OCI-LY3 (cell line): ENCODE measurements around the gene PITRM1.

Source experiments
- H2AFZ ChIP-seq: fragments of 200-600, 300-600 bp; shearing (Covaris generic); 2 replicates; pipeline ENCODE4 v1.6.0; 2014; ENCODE audit warnings: antibody characterized with exemption, low read depth, low read length
- H3K27ac ChIP-seq: fragments of 200-600, 300-600 bp; sonication (generic); 2 replicates; pipeline ENCODE4 v1.5.1; 2014; ENCODE audit warnings: mild to moderate bottlenecking, low read length, moderate library complexity, mixed read lengths
- H3K27me3 ChIP-seq: fragments of 200-600, 300-600 bp; sonication (generic); 2 replicates; pipeline ENCODE4 v1.6.1; 2014; ENCODE audit warnings: low read depth, low read length, mixed read lengths
- H3K36me3 ChIP-seq: fragments of 200-600, 300-600 bp; sonication (generic); replicated peaks from 2 replicates; pipeline ENCODE3; 2014; ENCODE audit warnings: low read depth, low read length, mixed read lengths
- H3K4me1 ChIP-seq: fragments of 300-600, 200-600 bp; sonication (generic); 2 replicates; pipeline ENCODE4 v1.6.1; 2014; ENCODE audit warnings: low read length, mixed read lengths
- H3K4me2 ChIP-seq: fragments of 200-600, 300-600 bp; sonication (generic); 2 replicates; pipeline ENCODE4 v1.6.1; 2014; ENCODE audit warnings: low read length, mixed read lengths
- H3K4me3 ChIP-seq: fragments of 300-600, 200-600 bp; sonication (generic); 2 replicates; pipeline ENCODE4 v1.5.1; 2014; ENCODE audit warnings: antibody characterized with exemption, mild to moderate bottlenecking, low read length, moderate library complexity
- H3K79me2 ChIP-seq: fragments of 300-600, 200-600 bp; shearing (Covaris generic); 2 replicates; pipeline ENCODE4 v1.6.1; 2014; ENCODE audit warnings: mild to moderate bottlenecking, low read length, mixed read lengths
- H3K9ac ChIP-seq: fragments of 300-600, 200-600 bp; shearing (Covaris generic); 2 replicates; pipeline ENCODE4 v1.6.0; 2014; ENCODE audit warnings: mild to moderate bottlenecking, low read length, moderate library complexity
- H3K9me3 ChIP-seq: fragments of 200-600, 300-600 bp; shearing (Covaris generic); 2 replicates; pipeline ENCODE4 v1.6.1; 2014; ENCODE audit warnings: low read length, mixed read lengths; ENCODE audit not compliant: insufficient read depth
- H4K20me1 ChIP-seq: fragments of 200-600, 300-600 bp; sonication (generic); 2 replicates; pipeline ENCODE4 v1.6.1; 2016; ENCODE audit warnings: low read length, mixed read lengths; ENCODE audit not compliant: insufficient read depth
- CTCF ChIP-seq: fragments of 200-600, 300-600 bp; sonication (generic); IDR thresholded peaks from 2 replicates; pipeline ENCODE4 v1.5.1; 2014; ENCODE audit warnings: antibody characterized with exemption, low read length, low read depth
- EZH2phosphoT487 ChIP-seq: fragments of 200-600 bp; shearing (Covaris generic); IDR thresholded peaks from 2 replicates; pipeline ENCODE4 v1.6.1; 2018; ENCODE audit warnings: antibody characterized with exemption, mixed run types, low read depth

The PITRM1 gene

GRCh38 chr10:3123571-3124411 is 48.8 kb downstream of the PITRM1 start:
- Histone ChIP-seq H3K4me2 (no peak overlapping the region), H3K4me1 (no peaks in the 10 kb centered on the region), H3K27me3 (no peaks in the 10 kb centered on the region), H2AFZ (no peak overlapping the region), H3K4me3 (no peak overlapping the region), H4K20me1 (no peaks in the 10 kb centered on the region; the same call in 1 of the 2 replicates), H3K9ac (no peak overlapping the region), H3K27ac (no peak overlapping the region), H3K36me3 (peaks cover 11% of the 10 kb centered on the region), H3K9me3 (no peaks in the 10 kb centered on the region), H3K79me2 (no peaks in the 10 kb centered on the region)
- TF ChIP-seq EZH2phosphoT487 (no peak), CTCF (no peak)

GRCh38 chr10:3122486-3123205 is 49.9 kb downstream of the PITRM1 start:
- no peak overlapping the region for H3K4me3 ChIP-seq
- no peaks in the 10 kb centered on the region for H3K27me3 ChIP-seq
- H3K9ac ChIP-seq = no peak overlapping the region
- peaks cover 17% of the 10 kb centered on the region for H3K36me3 ChIP-seq
- no peaks in the 10 kb centered on the region for H3K79me2 ChIP-seq
- TF ChIP-seq EZH2phosphoT487 = no peak
- TF ChIP-seq CTCF = no peak
- H3K4me1 ChIP-seq = no peaks in the 10 kb centered on the region
- no peak overlapping the region for H3K27ac ChIP-seq
- no peak overlapping the region for H3K4me2 ChIP-seq
- H4K20me1 ChIP-seq = no peaks in the 10 kb centered on the region; the same call in 1 of the 2 replicates
- no peak overlapping the region for H2AFZ ChIP-seq
- H3K9me3 ChIP-seq = no peaks in the 10 kb centered on the region

- no peaks in the 10 kb centered on the region for H3K79me2 ChIP-seq
- TF ChIP-seq EZH2phosphoT487 (no peak), CTCF (no peak)
- no peaks in the 10 kb centered on the region for H3K9me3 ChIP-seq
- H3K4me1 ChIP-seq = no peaks in the 10 kb centered on the region
- H3K27me3 ChIP-seq = no peaks in the 10 kb centered on the region
- no peak overlapping the region for H3K27ac ChIP-seq
- peaks cover 23% of the 10 kb centered on the region for H3K36me3 ChIP-seq
- no peak overlapping the region for H3K4me2 ChIP-seq
- H3K4me3 ChIP-seq = no peak overlapping the region
- H2AFZ ChIP-seq = no peak overlapping the region
- no peaks in the 10 kb centered on the region; the same call in 1 of the 2 replicates for H4K20me1 ChIP-seq
- H3K9ac ChIP-seq = no peak overlapping the region
Observed at GRCh38 chr10:3122034-3122433, 50.5 kb downstream of the PITRM1 start.

GRCh38 chr10:3119796-3120459 is 52.7 kb downstream of the PITRM1 start:
- H3K9me3 ChIP-seq = no peaks in the 10 kb centered on the region
- no peaks in the 10 kb centered on the region for H3K4me1 ChIP-seq
- no peaks in the 10 kb centered on the region; the same call in 1 of the 2 replicates for H4K20me1 ChIP-seq
- no peak overlapping the region for H3K4me3 ChIP-seq
- no peaks in the 10 kb centered on the region for H3K27me3 ChIP-seq
- no peak overlapping the region for H2AFZ ChIP-seq
- peaks cover 28% of the 10 kb centered on the region for H3K36me3 ChIP-seq
- H3K4me2 ChIP-seq = no peak overlapping the region
- H3K9ac ChIP-seq = no peak overlapping the region
- TF ChIP-seq CTCF (peak; percentile 27), EZH2phosphoT487 (no peak)
- H3K79me2 ChIP-seq = no peaks in the 10 kb centered on the region
- H3K27ac ChIP-seq = no peak overlapping the region
